ENCODE measurements around the gene HIVEP2.

Gene HIVEP2

GRCh38 chr6:142797159-142797558 is 147.8 kb downstream of the HIVEP2 start:
- Histone ChIP-seq H3K4me1 (ENCODE audit: control insufficient read depth, insufficient read depth, low read length) (peaks cover 5% of the 10 kb centered on the region; the same call in 1 of the 2 replicates), H3K27me3 (ENCODE audit: control insufficient read depth, insufficient read depth, low read length) (no peaks in the 10 kb centered on the region), H3K4me3 (ENCODE audit: low read depth, low read length) (no peak overlapping the region), H3K27ac (ENCODE audit: low read depth, low read length) (no peak overlapping the region), H3K9me3 (ENCODE audit: control insufficient read depth, insufficient read depth, low read depth, low read length) (no peaks in the 10 kb centered on the region), H3K9ac (ENCODE audit: low read length) (no peak overlapping the region), H3K36me3 (ENCODE audit: control insufficient read depth, insufficient read depth, low read length) (no peaks in the 10 kb centered on the region)

GRCh38 chr6:142796571-142796970 is 148.4 kb downstream of the HIVEP2 start:
- no peaks in the 10 kb centered on the region for H3K27me3 ChIP-seq (ENCODE audit: control insufficient read depth, insufficient read depth, low read length)
- H3K36me3 ChIP-seq (ENCODE audit: control insufficient read depth, insufficient read depth, low read length) = no peaks in the 10 kb centered on the region
- no peak overlapping the region for H3K9ac ChIP-seq (ENCODE audit: low read length)
- no peak overlapping the region for H3K4me3 ChIP-seq (ENCODE audit: low read depth, low read length)
- H3K9me3 ChIP-seq (ENCODE audit: control insufficient read depth, insufficient read depth, low read depth, low read length) = no peaks in the 10 kb centered on the region
- H3K4me1 ChIP-seq (ENCODE audit: control insufficient read depth, insufficient read depth, low read length) = 0 out of 2 replicates have a peak, but pooled peaks cover 2% of the 10 kb centered on the region
- H3K27ac ChIP-seq (ENCODE audit: low read depth, low read length) = no peak overlapping the region

- H3K9me3 ChIP-seq (ENCODE audit: control insufficient read depth, insufficient read depth, low read depth, low read length) = no peaks in the 10 kb centered on the region
- 0 out of 2 replicates have a peak, but pooled peaks cover 2% of the 10 kb centered on the region for H3K4me1 ChIP-seq (ENCODE audit: control insufficient read depth, insufficient read depth, low read length)
- H3K27ac ChIP-seq (ENCODE audit: low read depth, low read length) = no peak overlapping the region
- no peaks in the 10 kb centered on the region for H3K27me3 ChIP-seq (ENCODE audit: control insufficient read depth, insufficient read depth, low read length)
- no peaks in the 10 kb centered on the region for H3K36me3 ChIP-seq (ENCODE audit: control insufficient read depth, insufficient read depth, low read length)
- H3K9ac ChIP-seq (ENCODE audit: low read length) = no peak overlapping the region
- H3K4me3 ChIP-seq (ENCODE audit: low read depth, low read length) = no peak overlapping the region
Observed at GRCh38 chr6:142796024-142796423, 149.0 kb downstream of the HIVEP2 start.

GRCh38 chr6:142794424-142794823 is 150.6 kb downstream of the HIVEP2 start:
- Histone ChIP-seq H3K36me3 (ENCODE audit: control insufficient read depth, insufficient read depth, low read length) (no peaks in the 10 kb centered on the region), H3K9ac (ENCODE audit: low read length) (no peak overlapping the region), H3K4me1 (ENCODE audit: control insufficient read depth, insufficient read depth, low read length) (0 out of 2 replicates have a peak, but pooled peaks cover 2% of the 10 kb centered on the region), H3K9me3 (ENCODE audit: control insufficient read depth, insufficient read depth, low read depth, low read length) (no peaks in the 10 kb centered on the region), H3K27me3 (ENCODE audit: control insufficient read depth, insufficient read depth, low read length) (no peaks in the 10 kb centered on the region), H3K27ac (ENCODE audit: low read depth, low read length) (no peak overlapping the region), H3K4me3 (ENCODE audit: low read depth, low read length) (no peak overlapping the region)

GRCh38 chr6:142790257-142790656 is 154.7 kb downstream of the HIVEP2 start:
- H3K4me1 ChIP-seq (ENCODE audit: control insufficient read depth, insufficient read depth, low read length) = no peaks in the 10 kb centered on the region
- H3K27me3 ChIP-seq (ENCODE audit: control insufficient read depth, insufficient read depth, low read length) = no peaks in the 10 kb centered on the region
- no peak overlapping the region for H3K9ac ChIP-seq (ENCODE audit: low read length)
- no peaks in the 10 kb centered on the region for H3K36me3 ChIP-seq (ENCODE audit: control insufficient read depth, insufficient read depth, low read length)
- no peak overlapping the region for H3K4me3 ChIP-seq (ENCODE audit: low read depth, low read length)
- no peak overlapping the region for H3K27ac ChIP-seq (ENCODE audit: low read depth, low read length)
- H3K9me3 ChIP-seq (ENCODE audit: control insufficient read depth, insufficient read depth, low read depth, low read length) = no peaks in the 10 kb centered on the region

- no peaks in the 10 kb centered on the region for H3K27me3 ChIP-seq (ENCODE audit: control insufficient read depth, insufficient read depth, low read length)
- no peaks in the 10 kb centered on the region for H3K36me3 ChIP-seq (ENCODE audit: control insufficient read depth, insufficient read depth, low read length)
- no peak overlapping the region for H3K27ac ChIP-seq (ENCODE audit: low read depth, low read length)
- no peak overlapping the region for H3K9ac ChIP-seq (ENCODE audit: low read length)
- H3K4me3 ChIP-seq (ENCODE audit: low read depth, low read length) = no peak overlapping the region
- no peaks in the 10 kb centered on the region for H3K4me1 ChIP-seq (ENCODE audit: control insufficient read depth, insufficient read depth, low read length)
- no peaks in the 10 kb centered on the region for H3K9me3 ChIP-seq (ENCODE audit: control insufficient read depth, insufficient read depth, low read depth, low read length)
Observed at GRCh38 chr6:142787422-142787821, 157.6 kb downstream of the HIVEP2 start.

GRCh38 chr6:142786476-142786875 is 158.5 kb downstream of the HIVEP2 start:
- Histone ChIP-seq H3K9me3 (ENCODE audit: control insufficient read depth, insufficient read depth, low read depth, low read length) (no peaks in the 10 kb centered on the region), H3K27ac (ENCODE audit: low read depth, low read length) (no peak overlapping the region), H3K36me3 (ENCODE audit: control insufficient read depth, insufficient read depth, low read length) (no peaks in the 10 kb centered on the region), H3K9ac (ENCODE audit: low read length) (no peak overlapping the region), H3K27me3 (ENCODE audit: control insufficient read depth, insufficient read depth, low read length) (no peaks in the 10 kb centered on the region), H3K4me3 (ENCODE audit: low read depth, low read length) (no peak overlapping the region), H3K4me1 (ENCODE audit: control insufficient read depth, insufficient read depth, low read length) (no peaks in the 10 kb centered on the region)

- no peaks in the 10 kb centered on the region for H3K4me1 ChIP-seq (ENCODE audit: control insufficient read depth, insufficient read depth, low read length)
- H3K9me3 ChIP-seq (ENCODE audit: control insufficient read depth, insufficient read depth, low read depth, low read length) = no peaks in the 10 kb centered on the region
- no peak overlapping the region for H3K9ac ChIP-seq (ENCODE audit: low read length)
Observed at GRCh38 chr6:142784344-142784743, 160.6 kb downstream of the HIVEP2 start.

GRCh38 chr6:142783499-142783898 is 161.5 kb downstream of the HIVEP2 start:
- Histone ChIP-seq H3K4me1 (ENCODE audit: control insufficient read depth, insufficient read depth, low read length) (no peaks in the 10 kb centered on the region), H3K27me3 (ENCODE audit: control insufficient read depth, insufficient read depth, low read length) (no peaks in the 10 kb centered on the region), H3K4me3 (ENCODE audit: low read depth, low read length) (no peak overlapping the region), H3K36me3 (ENCODE audit: control insufficient read depth, insufficient read depth, low read length) (no peaks in the 10 kb centered on the region), H3K9ac (ENCODE audit: low read length) (no peak overlapping the region), H3K9me3 (ENCODE audit: control insufficient read depth, insufficient read depth, low read depth, low read length) (no peaks in the 10 kb centered on the region), H3K27ac (ENCODE audit: low read depth, low read length) (no peak overlapping the region)

More at GRCh38 chr6:142784344-142784743, 160.6 kb downstream of the HIVEP2 start:
- Histone ChIP-seq H3K27ac (ENCODE audit: low read depth, low read length) (no peak overlapping the region), H3K27me3 (ENCODE audit: control insufficient read depth, insufficient read depth, low read length) (no peaks in the 10 kb centered on the region), H3K36me3 (ENCODE audit: control insufficient read depth, insufficient read depth, low read length) (no peaks in the 10 kb centered on the region), H3K4me3 (ENCODE audit: low read depth, low read length) (no peak overlapping the region)

- Histone ChIP-seq H3K27ac (ENCODE audit: low read depth, low read length) (0 out of 2 replicates have a peak overlapping the region, but pooled peaks have one; percentile 56), H3K4me1 (ENCODE audit: control insufficient read depth, insufficient read depth, low read length) (no peaks in the 10 kb centered on the region), H3K36me3 (ENCODE audit: control insufficient read depth, insufficient read depth, low read length) (no peaks in the 10 kb centered on the region), H3K4me3 (ENCODE audit: low read depth, low read length) (no peak overlapping the region), H3K27me3 (ENCODE audit: control insufficient read depth, insufficient read depth, low read length) (no peaks in the 10 kb centered on the region), H3K9ac (ENCODE audit: low read length) (no peak overlapping the region), H3K9me3 (ENCODE audit: control insufficient read depth, insufficient read depth, low read depth, low read length) (no peaks in the 10 kb centered on the region)
Observed at GRCh38 chr6:142781129-142781528, 163.8 kb downstream of the HIVEP2 start.

GRCh38 chr6:142773859-142774648 is 170.9 kb downstream of the HIVEP2 start:
- H3K4me1 ChIP-seq (ENCODE audit: control insufficient read depth, insufficient read depth, low read length) = no peaks in the 10 kb centered on the region
- H3K4me3 ChIP-seq (ENCODE audit: low read depth, low read length) = no peak overlapping the region
- H3K27me3 ChIP-seq (ENCODE audit: control insufficient read depth, insufficient read depth, low read length) = no peaks in the 10 kb centered on the region
- no peak overlapping the region for H3K9ac ChIP-seq (ENCODE audit: low read length)
- H3K36me3 ChIP-seq (ENCODE audit: control insufficient read depth, insufficient read depth, low read length) = peaks cover 35% of the 10 kb centered on the region
- H3K27ac ChIP-seq (ENCODE audit: low read depth, low read length) = no peak overlapping the region
- H3K9me3 ChIP-seq (ENCODE audit: control insufficient read depth, insufficient read depth, low read depth, low read length) = no peaks in the 10 kb centered on the region

Data from HUES6 (cell line).